Right cardiac atrium (tissue), 5 donors: Measurements from ENCODE around the gene IRF4. TPM values are rescaled to one million over a fixed set of nuclear protein-coding genes. Genes with fewer than 3 reads are reported as not detected.
A peak's percentile ranks its signal among the peaks of the same experiment; 100 is the strongest.

ENCODE experiments used
- ATAC-seq, 2 donors: fragments of 200-7000 bp; cut with Tn5 transposase; one replicate each; pipeline versions ENCODE4 v1.8.0 to v1.9.1; 2020; ENCODE audit warnings: moderate library complexity in 2 of 2, mild to moderate bottlenecking in 1 of 2
- DNase-seq, 3 donors: peaks; one replicate each; pipeline ENCODE4 v3.0.0-alpha.2; 2020
- H3K27ac ChIP-seq: one replicate; pipeline ENCODE4 v1.5.1; 2013; ENCODE audit warnings: mild to moderate bottlenecking, low read length, control low read depth, moderate library complexity
- H3K27me3 ChIP-seq: one replicate; pipeline ENCODE4 v1.6.1; 2013; ENCODE audit not compliant: control insufficient read depth, insufficient read depth
- H3K4me1 ChIP-seq: one replicate; pipeline ENCODE4 v1.6.1; 2013; ENCODE audit warnings: low read length; ENCODE audit not compliant: control insufficient read depth, insufficient read depth
- H3K4me3 ChIP-seq: one replicate; pipeline ENCODE4 v1.5.1; 2013; ENCODE audit warnings: low read length, control low read depth
- H3K9me3 ChIP-seq: one replicate; pipeline ENCODE4 v1.6.1; 2013; ENCODE audit warnings: low read length; ENCODE audit not compliant: control insufficient read depth
- WGBS: extraction: QIAGEN DNeasy Blood & Tissue Kit; methylation state at CpG from one replicate; pipeline ENCODE4 v1.1.7; 2013; 5-methylcytosine and 5-hydroxymethylcytosine counted together
- intact Hi-C, 4 donors: fragments of 100-400 bp; cut with DNase I; formaldehyde crosslinking; loops; one replicate each; pipeline versions ENCODE4 v1.11.0 to v1.14.0; 2022 to 2023
- polyA plus RNA-seq: library from polyadenylated mRNA; stranded (reverse); fragments of 200-250 nt; gene quantifications from one replicate; pipeline ENCODE4 v1.2.3, GENCODE V29; 2013
- total RNA-seq, 4 donors: library from RNA; stranded (reverse); fragmentation: NEBNext Ultra II Directional; extraction: Animal tissue kit (Norgen Biotek cat#: 25700); gene quantifications; one replicate each; pipeline ENCODE4 v1.2.1, GENCODE V29; 2021
- donor health status: healthy with polysubstance abuse.
- donor health status: DM: no; HTN: yes; CAD: no.
- donor health status: DM: no; HTN: no; CAD: no.
- donor health status: DM: no; HTN: yes; CAD: no; lungs with severe emphysema.
- donor health status: DM: yes; HTN: yes; CAD: no.

IRF4 gene
- total and polyA plus RNA-seq, 5 donors, result 0.41 to 1.4 (median 0.54) TPM

DNA sequence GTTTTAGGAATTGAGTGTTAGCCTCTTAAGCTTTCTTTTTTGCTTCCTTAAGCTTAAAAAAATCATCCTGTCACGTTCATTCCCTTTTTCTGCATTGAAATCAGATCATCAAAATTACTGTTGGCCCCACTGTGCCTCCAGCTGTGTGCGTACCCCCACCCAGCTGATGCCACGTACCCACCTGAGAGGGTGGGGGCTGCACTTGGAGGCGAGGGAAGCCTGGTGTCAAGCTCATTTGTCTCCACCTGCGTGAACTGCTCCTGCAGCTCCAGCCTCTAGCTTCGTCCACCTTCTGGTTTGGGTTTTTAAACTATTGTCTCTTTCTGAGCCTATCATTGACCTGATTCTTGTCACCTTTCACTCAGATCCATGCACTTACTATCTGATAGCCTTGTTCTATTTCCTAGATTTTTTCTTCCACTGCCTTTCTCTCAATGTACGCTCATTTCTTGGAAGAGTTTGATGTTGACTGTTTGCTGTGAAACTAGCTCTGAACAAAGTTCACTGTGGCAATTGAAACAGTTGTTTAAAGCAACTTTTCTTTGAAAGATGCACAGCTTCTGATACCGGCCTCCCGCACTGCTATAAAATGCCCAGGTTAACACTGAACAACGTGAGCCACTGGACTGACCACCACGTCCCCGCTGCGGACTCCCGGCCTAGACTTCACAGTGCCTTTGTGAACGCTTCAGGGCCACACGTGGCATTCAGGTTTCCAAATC, 30.0 kb upstream of the IRF4 start:
- DNase-seq, result peak in 1 of 3 donors; percentile 47
- no peaks in the 10 kb centered on the region for H3K4me1 ChIP-seq
- 81% methylated on average over 16 of the region's 16 CpGs for WGBS
- intact Hi-C loops, result no loop called here
- no peaks in the 10 kb centered on the region for H3K27me3 ChIP-seq
- H3K27ac ChIP-seq, result no peak overlapping the region
- no peak for ATAC-seq
- no peak overlapping the region for H3K4me3 ChIP-seq
- no peaks in the 10 kb centered on the region for H3K9me3 ChIP-seq

DNA sequence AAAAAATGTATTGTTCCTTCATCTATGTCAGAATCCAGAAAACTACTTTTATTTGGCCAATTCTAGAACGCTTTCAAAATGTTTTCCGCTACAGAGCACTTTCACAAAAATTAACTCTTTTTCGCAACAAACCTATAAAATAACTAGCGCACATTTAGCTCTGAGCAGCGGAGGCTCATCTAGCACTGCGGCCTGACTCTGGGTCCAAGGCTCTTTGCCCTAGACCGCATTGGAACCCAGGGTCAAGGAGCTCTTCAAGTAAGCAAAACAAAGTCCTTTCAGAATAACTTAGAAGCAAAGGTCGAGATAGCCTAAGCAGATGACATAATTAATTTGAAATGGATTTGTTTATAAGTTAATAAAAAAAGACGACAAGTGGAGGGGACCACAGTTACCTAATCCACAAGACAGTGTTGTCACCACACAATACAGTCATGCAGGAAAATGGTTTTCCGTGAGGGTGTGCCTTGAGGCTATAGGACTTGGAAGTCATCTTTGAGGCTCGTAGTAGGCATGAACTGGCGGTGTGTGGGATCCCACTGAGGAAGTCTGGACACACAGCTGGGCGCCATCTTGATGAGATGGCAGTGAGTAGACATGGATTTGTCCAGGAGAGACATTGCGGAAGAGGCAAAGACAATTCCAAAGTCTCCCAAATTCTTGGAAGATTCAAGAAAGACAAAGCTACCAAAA, 29.2 kb upstream of the IRF4 start:
- no peaks in the 10 kb centered on the region for H3K9me3 ChIP-seq
- H3K27me3 ChIP-seq, result no peaks in the 10 kb centered on the region
- 80% methylated on average over 14 of the region's 14 CpGs for WGBS
- ATAC-seq (no peak), DNase-seq (peak in 1 of 3 donors; percentile 28)
- intact Hi-C loops, result no loop called here
- no peaks in the 10 kb centered on the region for H3K4me1 ChIP-seq
- H3K4me3 ChIP-seq, result no peak overlapping the region
- H3K27ac ChIP-seq, result no peak overlapping the region

DNA sequence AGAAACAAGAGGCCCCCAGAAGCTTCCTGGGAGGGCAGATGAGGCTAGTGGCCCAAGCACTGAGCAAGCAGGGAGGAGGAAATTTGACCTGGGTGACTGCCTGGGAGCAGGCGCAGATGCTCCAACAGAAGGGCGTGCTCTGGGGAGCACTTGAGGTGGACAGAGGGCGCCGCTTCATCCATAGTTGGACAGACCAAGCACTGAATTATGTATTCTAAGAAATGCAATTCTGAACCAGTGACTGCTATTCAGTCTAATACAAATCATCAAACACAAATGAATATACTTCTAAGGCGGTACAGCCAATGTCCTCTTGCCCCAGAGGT, 28.7 kb upstream of the IRF4 start:
- Histone ChIP-seq H3K4me1 (no peaks in the 10 kb centered on the region), H3K27ac (no peak overlapping the region), H3K27me3 (no peaks in the 10 kb centered on the region), H3K9me3 (no peaks in the 10 kb centered on the region), H3K4me3 (no peak overlapping the region)
- WGBS, result 83% methylated on average over 5 of the region's 5 CpGs
- intact Hi-C loops, result no loop called here
- ATAC-seq (no peak), DNase-seq (peak in 1 of 3 donors; percentile 15)

DNA sequence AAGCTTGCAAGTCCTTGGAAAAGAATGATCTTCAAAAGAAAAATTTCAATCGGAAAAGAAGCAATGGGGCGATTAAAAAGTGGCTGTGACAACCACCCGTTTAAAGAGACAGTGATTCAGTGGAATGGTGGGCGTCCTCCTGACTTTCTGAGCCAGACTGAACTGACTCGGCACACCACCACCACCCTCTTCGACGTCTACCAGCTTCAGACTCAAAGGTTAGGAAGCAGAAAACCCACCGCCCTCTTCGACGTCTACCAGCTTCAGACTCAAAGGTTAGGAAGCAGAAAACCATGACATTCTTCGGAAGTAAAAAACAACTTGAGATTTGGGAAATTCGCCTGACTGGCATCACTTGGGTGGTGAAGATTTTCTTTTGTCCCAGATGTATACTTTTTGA, 28.3 kb upstream of the IRF4 start:
- peak in 1 of 3 donors; percentile 34 for DNase-seq
- intact Hi-C loops, result no loop called here

DNA sequence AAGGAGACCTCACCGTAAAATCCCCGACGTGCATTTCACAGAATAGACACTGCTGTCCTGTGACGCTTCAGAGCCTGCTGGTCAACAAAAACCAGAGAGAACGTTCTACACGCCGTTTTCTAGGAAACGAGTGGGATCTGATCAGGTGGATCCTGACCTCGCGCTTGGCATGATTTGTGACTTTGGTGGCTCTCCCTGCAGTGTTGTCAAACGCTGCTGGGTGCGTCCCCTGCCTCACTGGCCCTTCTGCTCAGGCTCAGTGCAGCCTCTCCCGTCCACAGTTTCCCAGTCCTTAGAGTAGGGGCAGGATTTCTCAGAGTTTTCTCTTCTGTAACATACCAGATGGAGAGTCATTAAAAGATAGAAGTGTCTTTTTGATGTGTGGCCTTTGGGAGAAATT, 27.6 kb upstream of the IRF4 start:
- ATAC-seq (no peak), DNase-seq (peak in 1 of 3 donors; percentile 19)
- H3K4me3 ChIP-seq, result no peak overlapping the region
- no peaks in the 10 kb centered on the region for H3K27me3 ChIP-seq
- H3K27ac ChIP-seq, result no peak overlapping the region
- intact Hi-C loops, result no loop called here
- 90% methylated on average over 13 of the region's 13 CpGs for WGBS
- no peaks in the 10 kb centered on the region for H3K9me3 ChIP-seq
- no peaks in the 10 kb centered on the region for H3K4me1 ChIP-seq

More for the DNA sequence above, 28.3 kb upstream of the IRF4 start:
- H3K9me3 ChIP-seq, result no peaks in the 10 kb centered on the region
- no peaks in the 10 kb centered on the region for H3K27me3 ChIP-seq
- 89% methylated on average over 12 of the region's 12 CpGs for WGBS
- no peak for ATAC-seq
- no peak overlapping the region for H3K4me3 ChIP-seq
- no peaks in the 10 kb centered on the region for H3K4me1 ChIP-seq
- no peak overlapping the region for H3K27ac ChIP-seq

DNA sequence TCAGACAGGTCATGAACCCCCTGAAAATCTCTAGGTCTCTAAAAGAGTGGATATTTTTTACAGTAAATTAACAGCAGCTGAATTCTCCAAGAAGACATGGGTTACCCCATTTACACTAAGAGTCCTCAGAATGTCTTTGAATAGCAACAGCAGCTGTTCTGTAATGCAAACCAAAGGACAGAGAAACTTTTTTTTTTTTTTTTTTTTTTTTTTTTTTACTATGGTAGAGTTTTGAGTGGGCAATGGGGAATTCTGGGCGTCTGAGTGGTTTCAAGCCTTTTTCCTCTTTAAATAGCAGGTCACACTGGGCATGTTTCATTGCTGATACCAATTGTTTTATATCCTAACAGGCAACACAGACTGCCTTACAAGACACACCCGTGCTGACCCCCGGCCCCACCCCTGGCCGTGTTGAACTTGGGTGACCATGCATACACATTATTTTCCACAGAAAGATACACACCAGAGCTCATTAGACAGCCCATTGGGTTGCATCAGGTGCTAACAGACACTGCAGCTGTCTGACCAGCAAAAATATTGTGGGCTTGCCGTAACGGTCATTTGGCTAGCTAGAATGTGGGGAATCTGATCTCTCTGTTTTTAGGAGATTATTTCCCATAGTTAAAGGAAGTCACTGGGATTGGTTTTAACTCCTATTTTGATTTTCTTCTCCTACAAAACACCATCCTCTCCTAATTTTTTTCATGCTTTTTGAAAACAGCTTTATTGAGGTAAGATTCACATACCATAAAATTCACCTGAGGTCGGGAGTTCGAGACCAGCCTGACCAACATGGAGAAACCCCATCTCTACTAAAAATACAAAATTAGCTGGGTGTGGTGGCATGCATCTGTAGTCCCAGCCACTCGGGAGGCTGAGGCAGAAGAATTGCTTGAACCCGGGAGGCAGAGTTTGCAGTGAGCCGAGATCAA, 26.7 kb upstream of the IRF4 start:
- Histone ChIP-seq H3K4me1 (no peaks in the 10 kb centered on the region), H3K9me3 (no peaks in the 10 kb centered on the region), H3K27ac (no peak overlapping the region), H3K4me3 (no peak overlapping the region), H3K27me3 (no peaks in the 10 kb centered on the region)
- WGBS, result 71% methylated on average over 11 of the region's 11 CpGs
- ATAC-seq (no peak), DNase-seq (peak in 1 of 3 donors; percentile 48)
- intact Hi-C loops, result no loop called here

DNA sequence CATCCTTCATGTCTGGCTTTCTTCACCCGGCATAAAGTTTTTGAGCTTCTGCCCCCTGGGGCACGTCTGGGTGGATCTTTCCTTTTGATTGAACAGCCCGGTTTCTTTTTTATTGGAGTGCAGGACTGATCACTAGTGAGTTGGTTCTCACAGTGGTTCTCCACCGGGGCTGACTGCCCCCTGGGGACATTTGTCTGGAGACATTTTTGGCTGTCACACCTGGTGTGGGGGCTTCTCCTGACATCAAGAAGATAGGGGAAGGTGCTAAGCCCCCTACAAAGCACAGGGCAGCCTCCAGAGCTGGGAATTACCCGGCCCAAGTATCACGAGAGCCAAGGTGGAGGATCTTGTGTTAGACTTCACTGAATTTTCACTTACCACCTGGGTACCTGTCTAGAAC, 25.7 kb upstream of the IRF4 start:
- H3K27me3 ChIP-seq, result no peaks in the 10 kb centered on the region
- no peak for ATAC-seq
- WGBS, result 66% methylated on average over 6 of the region's 6 CpGs
- H3K27ac ChIP-seq, result no peak overlapping the region
- H3K9me3 ChIP-seq, result no peaks in the 10 kb centered on the region
- H3K4me1 ChIP-seq, result no peaks in the 10 kb centered on the region
- intact Hi-C loops, result no loop called here
- H3K4me3 ChIP-seq, result no peak overlapping the region
- DNase-seq, result peak in 1 of 3 donors; percentile 17

DNA sequence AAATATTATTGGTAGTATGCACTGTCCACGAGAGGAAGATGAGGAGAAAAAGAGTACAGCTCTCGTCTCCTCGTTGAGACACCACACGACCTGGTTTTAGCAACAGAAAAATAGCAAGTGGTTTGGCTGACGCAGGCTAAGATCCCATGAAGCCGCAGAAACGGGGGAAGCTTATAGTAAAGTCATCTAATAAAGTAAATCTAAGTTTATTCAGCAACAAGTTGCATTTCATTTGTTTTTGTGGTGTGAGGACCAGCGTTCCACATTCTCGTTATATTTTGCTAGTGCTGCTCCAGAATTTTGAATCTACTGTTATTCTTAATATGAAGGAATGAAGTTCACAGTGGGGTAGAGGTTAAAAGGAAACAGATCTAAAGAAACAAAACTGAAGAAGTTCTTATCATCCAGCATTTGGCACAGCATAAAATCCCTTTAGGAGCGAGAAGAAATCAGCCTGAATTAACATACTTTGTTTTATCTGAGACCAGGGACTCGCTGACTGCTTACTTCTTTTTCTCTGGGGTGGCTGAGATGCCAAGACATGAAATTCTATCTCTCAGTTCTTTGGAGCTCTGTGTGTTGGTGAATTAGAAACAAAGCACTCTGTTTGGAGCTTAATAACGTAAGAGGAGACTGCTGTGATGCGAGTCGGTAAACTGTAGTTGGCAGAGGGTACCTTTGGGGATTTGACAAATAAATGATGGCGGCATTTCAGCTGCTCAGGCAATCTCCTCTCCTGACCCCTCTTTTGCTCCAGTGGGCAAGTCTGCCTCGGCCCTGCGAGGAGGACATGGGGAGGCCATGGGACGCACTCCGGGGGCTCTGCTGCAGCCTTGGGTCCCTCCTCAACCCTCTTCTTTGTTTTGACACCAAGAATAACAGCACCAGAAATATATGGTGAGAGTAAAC, 24.9 kb upstream of the IRF4 start:
- intact Hi-C loops, result no loop called here
- ATAC-seq (no peak), DNase-seq (peak in 1 of 3 donors; percentile 41)
- Histone ChIP-seq H3K4me1 (no peaks in the 10 kb centered on the region), H3K27me3 (no peaks in the 10 kb centered on the region), H3K27ac (no peak overlapping the region), H3K9me3 (no peaks in the 10 kb centered on the region), H3K4me3 (no peak overlapping the region)
- WGBS, result 68% methylated on average over 19 of the region's 19 CpGs

DNA sequence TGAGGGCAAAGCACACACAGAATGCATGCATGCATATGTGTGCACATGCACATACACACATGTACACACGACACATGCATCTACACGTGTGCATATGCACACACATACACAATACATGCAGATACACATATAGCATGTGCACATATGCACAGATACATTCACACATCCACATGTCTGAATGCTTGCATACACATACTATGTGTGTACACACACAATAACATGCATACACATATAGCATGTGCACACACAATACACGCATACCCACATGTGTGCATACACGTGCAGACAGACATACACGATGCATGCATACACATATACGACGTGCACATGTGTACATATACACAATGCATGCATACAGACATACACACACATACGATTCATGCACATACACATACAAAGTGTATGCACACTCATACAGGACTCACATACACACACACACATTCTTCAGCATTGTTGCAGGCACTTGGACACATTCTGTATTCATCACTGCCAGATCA, 24.2 kb upstream of the IRF4 start:
- WGBS, result 80% methylated on average over 8 of the region's 8 CpGs
- DNase-seq (no peak), ATAC-seq (peak in 1 of 2 donors; percentile 22)
- Histone ChIP-seq H3K27ac (no peak overlapping the region), H3K4me3 (no peak overlapping the region), H3K4me1 (no peaks in the 10 kb centered on the region), H3K9me3 (no peaks in the 10 kb centered on the region), H3K27me3 (no peaks in the 10 kb centered on the region)
- intact Hi-C loops, result no loop called here

DNA sequence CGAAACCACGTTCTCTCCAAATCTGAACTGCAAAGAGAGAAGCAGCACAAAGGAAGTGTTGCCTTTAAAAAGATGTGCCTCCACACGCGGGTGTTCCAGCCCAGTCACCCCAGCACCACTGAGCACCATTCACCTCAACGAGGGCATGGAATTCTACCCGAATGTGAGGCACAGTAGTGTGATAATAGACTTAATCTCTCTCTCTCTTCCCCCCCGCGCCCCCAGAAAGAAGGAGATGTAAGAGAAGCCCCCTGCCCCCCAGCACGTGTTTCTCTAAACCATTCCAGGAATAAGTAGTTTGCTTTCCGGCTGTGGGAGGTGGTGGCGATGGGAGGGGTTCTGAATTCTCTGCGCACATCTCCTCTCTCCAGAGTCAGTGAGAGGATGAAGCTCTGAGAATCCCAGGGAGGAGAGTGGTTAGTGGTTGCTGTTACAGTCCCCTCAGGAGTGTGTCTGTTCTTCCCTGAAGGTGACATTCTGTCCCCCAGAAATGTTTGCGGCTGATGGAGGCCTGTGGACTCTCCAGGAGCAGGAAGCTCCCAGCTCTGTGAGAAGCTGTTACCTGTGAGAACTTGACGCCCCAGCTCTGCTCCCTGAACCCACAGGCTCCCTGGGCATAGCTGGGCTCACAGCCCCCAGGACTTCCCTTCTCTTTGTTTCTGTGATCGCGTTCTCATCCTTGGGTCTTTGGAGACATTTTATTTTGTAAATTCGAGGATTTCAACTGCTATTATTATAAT, 23.5 kb upstream of the IRF4 start:
- intact Hi-C loops, result no loop called here
- WGBS, result 75% methylated on average over 17 of the region's 17 CpGs
- ATAC-seq (no peak), DNase-seq (peak in 1 of 3 donors; percentile 36)
- no peaks in the 10 kb centered on the region for H3K9me3 ChIP-seq
- no peak overlapping the region for H3K4me3 ChIP-seq
- H3K4me1 ChIP-seq, result no peaks in the 10 kb centered on the region
- H3K27me3 ChIP-seq, result no peaks in the 10 kb centered on the region
- H3K27ac ChIP-seq, result no peak overlapping the region
